K562 (cell line): ENCODE measurements around the gene RFNG. TPM values are rescaled to one million over a fixed set of nuclear protein-coding genes. Genes with fewer than 3 reads are reported as not detected.

Source experiments
- CLOCK ChIP-seq: fragments of 250-450 bp; sonication (Bioruptor Pico); IDR thresholded peaks from 2 replicates; pipeline ENCODE4 v1.4.0; 2020; ENCODE audit warnings: mild to moderate bottlenecking, moderate library complexity, borderline replicate concordance
- FOXK2 ChIP-seq, 2 experiments: fragments of 450-650 bp; IDR thresholded peaks in 1 of 2; conservative IDR thresholded peaks in 1 of 2; 2 replicates each; pipeline ENCODE4 v1.6.1; 2016; ENCODE audit warnings: low read depth in 2 of 2, mild to moderate bottlenecking in 1 of 2
- GTF2E2 ChIP-seq: fragments of 200-800 bp; sonication (Bioruptor generic); IDR thresholded peaks from 2 replicates; pipeline ENCODE4 v1.6.1; 2016; ENCODE audit warnings: missing genetic modification characterization, missing compliant biosample characterization
- HDAC3 ChIP-seq: fragments of 450-650 bp; IDR thresholded peaks from 2 replicates; pipeline ENCODE4 v1.6.1; 2018; ENCODE audit warnings: borderline replicate concordance, mild to moderate bottlenecking, moderate library complexity; ENCODE audit not compliant: partially characterized antibody
- HMGN3 ChIP-seq: IDR thresholded peaks from 2 replicates; pipeline ENCODE4 v1.6.1; 2011; ENCODE audit warnings: borderline replicate concordance, low read depth, mild to moderate bottlenecking, mixed read lengths, low read length; ENCODE audit not compliant: insufficient read length; ENCODE audit errors: extremely low read depth
- MEF2A ChIP-seq: IDR thresholded peaks from 2 replicates; pipeline ENCODE4 v1.6.1; 2011; ENCODE audit warnings: low read depth, mild to moderate bottlenecking, low read length, moderate library complexity; ENCODE audit not compliant: control insufficient read depth
- MTA3 ChIP-seq: fragments of 450-650 bp; formaldehyde crosslinking; IDR thresholded peaks from 2 replicates; pipeline ENCODE4 v1.6.1; 2017; ENCODE audit warnings: mild to moderate bottlenecking, borderline replicate concordance
- NFIC ChIP-seq: fragments of 450-650 bp; IDR thresholded peaks from 2 replicates; pipeline ENCODE4 v1.6.1; 2017; ENCODE audit warnings: mild to moderate bottlenecking, inconsistent platforms
- NFRKB ChIP-seq: fragments of 450-650 bp; IDR thresholded peaks from 2 replicates; pipeline ENCODE4 v1.6.1; 2016; ENCODE audit warnings: low read depth
- OTX1 ChIP-seq: fragments of 450-650 bp; formaldehyde crosslinking; IDR thresholded peaks from 2 replicates; pipeline ENCODE4 v1.4.0; 2022; ENCODE audit warnings: mild to moderate bottlenecking
- ZNF263 ChIP-seq: sonication (generic); formaldehyde crosslinking; IDR thresholded peaks from 2 replicates; pipeline ENCODE4 v1.8.0; 2022; ENCODE audit warnings: mild to moderate bottlenecking, missing genetic modification reagents, borderline replicate concordance
- ZNF511 ChIP-seq: sonication (generic); formaldehyde crosslinking; IDR thresholded peaks from 2 replicates; pipeline ENCODE4 v1.8.0; 2022; ENCODE audit warnings: mild to moderate bottlenecking, missing genetic modification reagents
- ZNF518B ChIP-seq: fragments of 250-450 bp; sonication (Bioruptor Pico); IDR thresholded peaks from 2 replicates; pipeline ENCODE4 v1.5.0; 2021; ENCODE audit warnings: mild to moderate bottlenecking, moderate library complexity
- polyA plus RNA-seq, 8 experiments: library from polyadenylated mRNA; depleted of rRNA in 4 of 8; stranded (reverse) in 5 of 8; unstranded in 3 of 8; fragments of >200 nt; fragmentation: Nextera tagmentation in 2 of 8; fragmentation: Illumina TruSeq in 1 of 8; extraction: Ambion mirVana in 2 of 8; extraction: Trizol in 1 of 8; gene quantifications; 2 replicates each; pipeline versions ENCODE4 v1.2.1 to v1.2.3, GENCODE V29; 2011 to 2014; ENCODE audit warnings: inconsistent platforms in 1 of 8, missing spikeins in 1 of 8
- total RNA-seq, 7 experiments: library from RNA; depleted of rRNA in 6 of 7; stranded (reverse); fragments of >200 nt in 6 of 7; fragmentation: Illumina TruSeq in 2 of 7; extraction: Trizol in 2 of 7; gene quantifications; 2 replicates each; pipeline versions ENCODE4 v1.2.1 to v1.2.3, GENCODE V29; 2011 to 2021; ENCODE audit warnings: low replicate concordance in 1 of 7
- TF ChIP-seq, protein P1 (sequence below): sonication (generic); formaldehyde crosslinking; IDR thresholded peaks from 2 replicates; pipeline ENCODE4 v1.8.1; 2023; ENCODE audit warnings: missing genetic modification reagents, mild to moderate bottlenecking, borderline replicate concordance

RFNG gene
- total and polyA plus RNA-seq, 9 of the 15 experiments (the other 6 are each of a cell fraction or from before 2014, with no cell fraction given): 0.32 to 32.8 (median 9.5) TPM

- TF ChIP-seq CLOCK (CRISPR knock-in tag): no peak
- peak; percentile 89 for TF ChIP-seq HMGN3
- TF ChIP-seq NFRKB: no peak
- TF ChIP-seq OTX1 (CRISPR knock-in tag): 0 out of 2 replicates have a peak, but pooled peaks have one; percentile 50
- peak; percentile 95 for TF ChIP-seq ZNF511 (CRISPR knock-in tag)
- peak; percentile 55 for TF ChIP-seq NFIC
- TF ChIP-seq, protein P1, sequence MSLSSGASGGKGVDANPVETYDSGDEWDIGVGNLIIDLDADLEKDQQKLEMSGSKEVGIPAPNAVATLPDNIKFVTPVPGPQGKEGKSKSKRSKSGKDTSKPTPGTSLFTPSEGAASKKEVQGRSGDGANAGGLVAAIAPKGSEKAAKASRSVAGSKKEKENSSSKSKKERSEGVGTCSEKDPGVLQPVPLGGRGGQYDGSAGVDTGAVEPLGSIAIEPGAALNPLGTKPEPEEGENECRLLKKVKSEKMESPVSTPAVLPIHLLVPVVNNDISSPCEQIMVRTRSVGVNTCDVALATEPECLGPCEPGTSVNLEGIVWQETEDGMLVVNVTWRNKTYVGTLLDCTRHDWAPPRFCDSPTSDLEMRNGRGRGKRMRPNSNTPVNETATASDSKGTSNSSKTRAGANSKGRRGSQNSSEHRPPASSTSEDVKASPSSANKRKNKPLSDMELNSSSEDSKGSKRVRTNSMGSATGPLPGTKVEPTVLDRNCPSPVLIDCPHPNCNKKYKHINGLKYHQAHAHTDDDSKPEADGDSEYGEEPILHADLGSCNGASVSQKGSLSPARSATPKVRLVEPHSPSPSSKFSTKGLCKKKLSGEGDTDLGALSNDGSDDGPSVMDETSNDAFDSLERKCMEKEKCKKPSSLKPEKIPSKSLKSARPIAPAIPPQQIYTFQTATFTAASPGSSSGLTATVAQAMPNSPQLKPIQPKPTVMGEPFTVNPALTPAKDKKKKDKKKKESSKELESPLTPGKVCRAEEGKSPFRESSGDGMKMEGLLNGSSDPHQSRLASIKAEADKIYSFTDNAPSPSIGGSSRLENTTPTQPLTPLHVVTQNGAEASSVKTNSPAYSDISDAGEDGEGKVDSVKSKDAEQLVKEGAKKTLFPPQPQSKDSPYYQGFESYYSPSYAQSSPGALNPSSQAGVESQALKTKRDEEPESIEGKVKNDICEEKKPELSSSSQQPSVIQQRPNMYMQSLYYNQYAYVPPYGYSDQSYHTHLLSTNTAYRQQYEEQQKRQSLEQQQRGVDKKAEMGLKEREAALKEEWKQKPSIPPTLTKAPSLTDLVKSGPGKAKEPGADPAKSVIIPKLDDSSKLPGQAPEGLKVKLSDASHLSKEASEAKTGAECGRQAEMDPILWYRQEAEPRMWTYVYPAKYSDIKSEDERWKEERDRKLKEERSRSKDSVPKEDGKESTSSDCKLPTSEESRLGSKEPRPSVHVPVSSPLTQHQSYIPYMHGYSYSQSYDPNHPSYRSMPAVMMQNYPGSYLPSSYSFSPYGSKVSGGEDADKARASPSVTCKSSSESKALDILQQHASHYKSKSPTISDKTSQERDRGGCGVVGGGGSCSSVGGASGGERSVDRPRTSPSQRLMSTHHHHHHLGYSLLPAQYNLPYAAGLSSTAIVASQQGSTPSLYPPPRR (CRISPR knock-in tag): no peak
- TF ChIP-seq GTF2E2 (tag): no peak
- no peak for TF ChIP-seq HDAC3
- peak in 1 of 2 experiments; percentile 32; a peak in 1 of 4 replicates for TF ChIP-seq FOXK2 (conservative IDR thresholded peaks at IDR 0.05 in 1 of 2, IDR thresholded peaks at IDR 0.05 in 1 of 2; ENCODE audit: low read depth in 2 of 2)
- no peak for TF ChIP-seq MEF2A
- peak; percentile 80; the same call in 1 of the 2 replicates for TF ChIP-seq MTA3
- no peak for TF ChIP-seq ZNF518B (CRISPR knock-in tag)
- TF ChIP-seq ZNF263 (CRISPR knock-in tag): peak; percentile 56; the same call in 1 of the 2 replicates
Observed at GRCh38 chr17:82037092-82037888, 14.3 kb downstream of the RFNG start, which contains the start of gene DCXR (continued).
